Right ventricle myocardium superior (tissue), 1 donor: Measurements from ENCODE around the gene KCNJ10. TPM values are rescaled to one million over a fixed set of nuclear protein-coding genes. Genes with fewer than 3 reads are reported as not detected.

Source experiments
- ATAC-seq: fragments of 200-7000 bp; cut with Tn5 transposase; one replicate; pipeline ENCODE4 v1.9.1; 2020; ENCODE audit warnings: mild to moderate bottlenecking; ENCODE audit not compliant: poor library complexity
- DNase-seq: peaks from one replicate; pipeline ENCODE4 v3.0.0-alpha.2; 2020
- intact Hi-C: fragments of 100-400 bp; cut with DNase I; formaldehyde crosslinking; loops from one replicate; pipeline ENCODE4 v1.11.2; 2022
- total RNA-seq: library from RNA; stranded (reverse); fragmentation: NEBNext Ultra II Directional; extraction: Animal tissue kit (Norgen Biotek cat#: 25700); gene quantifications from one replicate; pipeline ENCODE4 v1.2.1, GENCODE V29; 2021
- donor health status: DM: no; HTN: yes; CAD: no; lungs with severe emphysema.

Gene KCNJ10
- total RNA-seq, 1 donor from 2014 or later = 0.16 TPM

- DNase-seq (no peak), ATAC-seq (no peak)
- intact Hi-C loops = loop anchor here (5.0 kb wide), 1 partner anchor 212 kb away; no protein-coding TSS in a partner anchor
Observed at GRCh38 chr1:160009801-160010200, 60.2 kb downstream of the KCNJ10 start.

- DNase-seq (no peak), ATAC-seq (no peak)
- intact Hi-C loops = loop anchor here (5.0 kb wide), 1 partner anchor 212 kb away; no protein-coding TSS in a partner anchor
Observed at GRCh38 chr1:160009081-160009480, 60.9 kb downstream of the KCNJ10 start.

DNA sequence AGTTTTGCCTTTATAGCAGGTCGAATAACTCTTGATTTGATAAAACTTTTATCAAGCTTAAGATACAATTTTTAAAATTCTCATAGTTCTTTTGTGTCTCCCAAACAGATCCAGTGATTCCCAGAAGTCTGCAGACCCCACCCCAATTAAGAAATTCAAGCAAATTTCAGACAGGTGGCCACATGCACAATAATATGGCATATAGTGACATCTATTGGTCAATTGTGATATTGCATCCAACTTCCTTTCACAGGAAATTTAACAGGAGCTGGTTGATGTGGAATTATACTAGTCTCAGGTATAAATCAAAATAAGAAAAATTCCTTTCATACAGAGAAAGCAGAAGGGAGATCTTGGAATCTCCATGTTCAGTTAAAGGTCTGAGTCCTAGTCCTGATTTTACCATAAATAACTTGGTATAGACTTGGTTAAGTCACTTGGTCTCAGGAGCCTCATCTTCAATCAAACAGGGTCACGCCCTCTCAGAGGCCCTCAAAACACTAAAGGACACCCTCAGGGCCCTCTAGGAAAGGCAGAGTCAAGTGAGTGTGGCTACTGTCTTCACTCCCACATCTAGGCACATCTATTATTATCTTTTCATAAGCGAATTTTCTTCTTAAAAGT is 62.3 kb downstream of the KCNJ10 start:
- intact Hi-C loops = loop anchor here (2.0 to 5.0 kb wide), 2 partner anchors 71 to 210 kb away; no protein-coding TSS in a partner anchor
- no peak for ATAC-seq
- DNase-seq = no peak

- DNase-seq (peak; percentile 84), ATAC-seq (peak; percentile 88)
- intact Hi-C loops = loop anchor here (2.0 to 5.0 kb wide), 2 partner anchors 70 to 209 kb away; no protein-coding TSS in a partner anchor
Observed at GRCh38 chr1:160006312-160006940, 63.5 kb downstream of the KCNJ10 start.

DNA sequence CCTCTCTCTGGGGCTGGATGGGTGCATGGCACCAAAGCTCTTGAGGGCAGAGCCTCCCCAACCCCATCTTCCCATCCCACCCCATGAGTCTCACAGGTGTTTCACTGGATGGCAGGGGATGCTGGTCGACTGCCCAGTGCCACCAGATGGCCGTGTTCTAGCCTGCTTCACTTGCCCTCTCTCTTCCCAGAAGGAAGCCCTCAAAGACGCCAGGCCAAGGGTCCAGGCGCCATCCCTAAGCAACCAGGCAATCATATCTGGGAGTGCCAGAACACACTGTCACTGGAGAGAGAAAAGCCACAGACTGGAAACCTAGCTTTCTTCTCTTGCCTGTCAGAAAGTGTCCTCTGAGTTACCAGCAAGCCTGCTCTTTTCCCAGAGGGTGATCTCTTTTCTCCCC is 64.9 kb downstream of the KCNJ10 start:
- intact Hi-C loops = loop anchor here (5.0 kb wide), 1 partner anchor 208 kb away; no protein-coding TSS in a partner anchor
- DNase-seq = no peak
- ATAC-seq = no peak

DNA sequence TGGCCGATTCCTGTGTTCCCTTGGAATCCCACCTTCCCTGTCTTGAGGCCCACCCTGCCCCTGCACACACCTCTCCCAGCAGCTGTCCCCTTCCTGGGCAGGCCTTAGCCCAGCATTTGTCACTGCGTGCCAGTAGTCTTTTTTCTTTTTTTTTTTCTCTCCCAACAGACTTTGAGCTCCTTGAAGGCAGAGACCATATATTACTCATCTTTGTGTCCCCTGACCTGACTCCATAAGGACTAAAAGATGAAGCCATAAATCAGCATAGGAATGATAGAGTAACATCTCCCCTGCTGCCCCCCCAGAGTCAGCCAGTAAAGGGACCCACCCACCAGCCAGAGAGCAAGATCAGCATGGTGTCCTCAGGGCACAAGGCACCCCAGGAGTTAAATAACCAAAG is 65.5 kb downstream of the KCNJ10 start:
- DNase-seq (no peak), ATAC-seq (no peak)
- intact Hi-C loops = no loop called here

GRCh38 chr1:160004001-160004400 is 66.0 kb downstream of the KCNJ10 start:
- DNase-seq (no peak), ATAC-seq (no peak)
- intact Hi-C loops = no loop called here

GRCh38 chr1:160001440-160001839 is 68.5 kb downstream of the KCNJ10 start:
- no peak for DNase-seq
- intact Hi-C loops = no loop called here
- ATAC-seq = no peak

DNA sequence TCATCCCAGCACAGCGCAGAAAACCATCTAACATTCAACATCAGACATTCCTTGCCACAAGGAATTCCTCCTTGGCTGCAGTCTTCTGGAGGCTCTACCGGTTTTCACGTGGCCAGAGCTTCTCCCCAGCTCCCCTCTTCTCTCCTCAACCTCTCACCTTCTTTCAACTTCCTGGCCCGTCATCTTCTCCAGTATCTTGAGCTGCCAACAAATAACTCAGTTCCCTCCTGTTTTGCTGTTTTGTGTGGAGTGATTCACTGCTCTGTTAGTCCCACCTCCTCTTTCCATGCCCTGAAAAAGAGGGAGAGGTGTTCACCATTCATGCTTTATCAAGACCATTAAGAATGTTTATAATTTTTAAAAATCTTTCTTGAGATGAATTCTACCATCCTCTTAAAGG is 70.8 kb downstream of the KCNJ10 start:
- no peak for ATAC-seq

GRCh38 chr1:159996653-159997052 is 73.3 kb downstream of the KCNJ10 start:
- DNase-seq (no peak), ATAC-seq (peak; percentile 90)
- intact Hi-C loops = no loop called here

More for the DNA sequence above, 70.8 kb downstream of the KCNJ10 start:
- no peak for DNase-seq
- intact Hi-C loops = no loop called here

- intact Hi-C loops = no loop called here
- ATAC-seq = no peak
- no peak for DNase-seq
Observed at GRCh38 chr1:159994896-159995295, 75.1 kb downstream of the KCNJ10 start.

GRCh38 chr1:159993911-159994310 is 76.0 kb downstream of the KCNJ10 start:
- DNase-seq (no peak), ATAC-seq (no peak)
- intact Hi-C loops = no loop called here

- ATAC-seq (peak; percentile 77), DNase-seq (no peak)
- intact Hi-C loops = no loop called here
Observed at GRCh38 chr1:159992161-159992560, 77.8 kb downstream of the KCNJ10 start.

- intact Hi-C loops = no loop called here
- DNase-seq (no peak), ATAC-seq (peak; percentile 22)
Observed at GRCh38 chr1:159991513-159991912, 78.4 kb downstream of the KCNJ10 start.

- ATAC-seq = no peak
- DNase-seq = no peak
- intact Hi-C loops = no loop called here
Observed at GRCh38 chr1:159990005-159990404, 80.0 kb downstream of the KCNJ10 start.

DNA sequence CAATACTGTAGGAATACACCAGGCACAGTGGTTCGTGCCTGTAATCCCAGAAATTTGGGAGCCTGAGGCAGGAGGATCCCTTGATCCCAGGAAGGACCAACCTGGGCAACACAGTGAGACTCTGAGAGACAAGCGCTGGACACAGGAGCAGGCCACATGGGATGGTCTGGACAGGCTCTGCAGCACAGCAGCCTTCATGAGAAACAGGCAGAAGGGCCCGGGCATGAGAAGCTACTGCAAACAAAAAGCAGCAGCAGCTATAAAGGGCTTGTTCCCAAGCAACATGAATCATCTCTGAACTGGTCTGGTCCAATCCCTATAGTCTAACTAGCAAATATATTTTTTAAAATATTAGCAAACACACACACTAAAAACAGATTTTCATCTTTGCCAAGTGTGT is 80.4 kb downstream of the KCNJ10 start:
- DNase-seq (no peak), ATAC-seq (no peak)
- intact Hi-C loops = no loop called here

GRCh38 chr1:159988006-159988405 is 82.0 kb downstream of the KCNJ10 start:
- DNase-seq (no peak), ATAC-seq (no peak)
- intact Hi-C loops = no loop called here

GRCh38 chr1:159987186-159987585 is 82.8 kb downstream of the KCNJ10 start:
- no peak for DNase-seq
- intact Hi-C loops = no loop called here
- ATAC-seq = peak; percentile 45

DNA sequence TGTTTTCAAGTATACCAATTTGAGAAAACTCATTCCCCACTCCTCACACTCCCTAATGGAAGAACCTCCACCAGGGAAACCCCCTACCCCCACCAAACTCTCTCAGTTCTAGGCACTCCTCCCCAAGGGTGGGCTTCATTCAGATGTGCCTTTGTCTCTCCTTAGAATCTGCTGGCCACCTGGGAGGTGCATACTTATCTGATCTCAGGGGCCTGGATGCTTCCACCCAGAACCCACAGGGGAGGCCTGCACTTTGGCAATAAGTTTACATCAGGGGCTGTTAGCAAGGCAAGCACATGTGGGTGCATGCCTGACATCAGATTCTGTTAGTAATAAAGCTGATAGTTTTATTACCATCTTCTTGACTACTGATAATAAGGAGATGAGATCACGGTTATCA is 83.4 kb downstream of the KCNJ10 start:
- intact Hi-C loops = no loop called here
- no peak for ATAC-seq
- no peak for DNase-seq

- ATAC-seq (no peak), DNase-seq (no peak)
- intact Hi-C loops = no loop called here
Observed at GRCh38 chr1:159986093-159986492, 83.9 kb downstream of the KCNJ10 start.
